Tibial nerve (tissue), 4 donors: ENCODE results near the gene THSD4. TPM values are rescaled to one million over a fixed set of nuclear protein-coding genes. Genes with fewer than 3 reads are reported as not detected.
A peak's percentile ranks its signal among the peaks of the same experiment; 100 is the strongest.

Experiments used
- DNase-seq, 2 donors: peaks; one replicate each; pipeline ENCODE4 v3.0.0-alpha.2; 2019; ENCODE audit warnings: low spot score in 2 of 2
- H3K27ac ChIP-seq, 4 donors: fragments of 200-600 bp; sonication (generic) in 3 of 4; one replicate each; pipeline ENCODE4 v1.5.1; 2017 to 2019; ENCODE audit warnings: mild to moderate bottlenecking in 1 of 4
- H3K27me3 ChIP-seq, 2 donors: fragments of 200-600 bp; sonication (generic) in 1 of 2; one replicate each; pipeline versions ENCODE4 v1.5.1 to v1.6.0; 2017 to 2019
- H3K36me3 ChIP-seq, 3 donors: fragments of 200-600 bp; sonication (generic); one replicate each; pipeline ENCODE4 v1.5.1; 2018 to 2019
- H3K4me1 ChIP-seq, 4 donors: fragments of 200-600 bp; sonication (generic) in 3 of 4; one replicate each; pipeline ENCODE4 v1.5.1; 2017 to 2019
- H3K4me3 ChIP-seq, 4 donors: fragments of 200-600 bp; sonication (generic) in 3 of 4; one replicate each; pipeline ENCODE4 v1.5.1; 2017 to 2019; ENCODE audit warnings: mild to moderate bottlenecking in 1 of 4, moderate library complexity in 1 of 4
- H3K9me3 ChIP-seq, 4 donors: fragments of 200-600 bp; sonication (generic) in 3 of 4; one replicate each; pipeline ENCODE4 v1.5.1; 2017 to 2019
- CTCF ChIP-seq, 5 experiments: fragments of 200-600 bp in 3 of 5; fragments of 450-650 bp in 2 of 5; sonication (generic) in 3 of 5; IDR thresholded peaks; one replicate each; pipeline ENCODE4 v1.5.1; 2016 to 2019; ENCODE audit warnings: antibody characterized with exemption in 5 of 5, mild to moderate bottlenecking in 3 of 5, moderate library complexity in 2 of 5
- EP300 ChIP-seq, 2 donors: sonication (generic); formaldehyde crosslinking; IDR thresholded peaks; one replicate each; pipeline ENCODE4 v1.6.1; 2017; ENCODE audit warnings: antibody characterized with exemption in 2 of 2, mild to moderate bottlenecking in 1 of 2
- POLR2A ChIP-seq, 2 donors: fragments of 450-650 bp; IDR thresholded peaks; one replicate each; pipeline ENCODE4 v1.6.1; 2017; ENCODE audit warnings: antibody characterized with exemption in 2 of 2, mild to moderate bottlenecking in 2 of 2, moderate library complexity in 2 of 2
- WGBS, 2 donors: methylation state at CpG; one replicate each; pipeline ENCODE4 v1.1.5; 2018; 5-methylcytosine and 5-hydroxymethylcytosine counted together
- total RNA-seq, 4 donors: library from RNA; depleted of rRNA; stranded (reverse); fragments of >200 nt; gene quantifications; one replicate each; pipeline ENCODE4 v1.1.0, GENCODE V29; 2016

The THSD4 gene
- total RNA-seq, 4 donors from 2014 or later = 9.6 to 25.1 (median 21.2) TPM

GRCh38 chr15:71792521-71792920 is 677.2 kb downstream of the THSD4 start:
- H3K4me1 ChIP-seq = no peaks in the 10 kb centered on the region
- no peaks in the 10 kb centered on the region for H3K27me3 ChIP-seq
- no peak for DNase-seq
- no peak overlapping the region for H3K4me3 ChIP-seq
- H3K9me3 ChIP-seq = no peaks in the 10 kb centered on the region
- WGBS, 2 donors = 32 to 47% methylated on average over 2 of the region's 2 CpGs
- no peaks in the 10 kb centered on the region for H3K36me3 ChIP-seq
- TF ChIP-seq EP300 (IDR thresholded peaks at IDR 0.05) (no peak), POLR2A (IDR thresholded peaks at IDR 0.05) (no peak), CTCF (IDR thresholded peaks at IDR 0.05) (no peak)
- no peak overlapping the region for H3K27ac ChIP-seq

GRCh38 chr15:71798641-71799040 is 683.4 kb downstream of the THSD4 start:
- Histone ChIP-seq H3K9me3 (no peaks in the 10 kb centered on the region), H3K27me3 (no peaks in the 10 kb centered on the region), H3K36me3 (no peaks in the 10 kb centered on the region), H3K4me1 (peaks cover 0 to 4% (median 0%) of the 10 kb centered on the region in 4 donors), H3K27ac (no peak overlapping the region), H3K4me3 (no peak overlapping the region)
- TF ChIP-seq POLR2A (IDR thresholded peaks at IDR 0.05) (no peak), EP300 (IDR thresholded peaks at IDR 0.05) (no peak), CTCF (IDR thresholded peaks at IDR 0.05) (no peak)
- 66 to 84% methylated on average over 6 of the region's 6 CpGs for WGBS, 2 donors
- DNase-seq = no peak

GRCh38 chr15:71800190-71800589 is 684.9 kb downstream of the THSD4 start:
- TF ChIP-seq EP300 (IDR thresholded peaks at IDR 0.05) (no peak), POLR2A (IDR thresholded peaks at IDR 0.05) (no peak), CTCF (IDR thresholded peaks at IDR 0.05) (no peak)
- Histone ChIP-seq H3K4me3 (no peak overlapping the region), H3K9me3 (no peaks in the 10 kb centered on the region), H3K36me3 (no peaks in the 10 kb centered on the region), H3K27me3 (no peaks in the 10 kb centered on the region), H3K4me1 (peaks cover 0 to 4% (median 0%) of the 10 kb centered on the region in 4 donors), H3K27ac (no peak overlapping the region)
- WGBS, 2 donors = 95% methylated on average over 3 of the region's 3 CpGs
- no peak for DNase-seq

- peak in 1 of 2 donors; percentile 79 for DNase-seq
- TF ChIP-seq POLR2A (IDR thresholded peaks at IDR 0.05) (no peak), CTCF (IDR thresholded peaks at IDR 0.05) (peak; percentile 60 to 91 (median 70)), EP300 (IDR thresholded peaks at IDR 0.05) (no peak)
- H3K27me3 ChIP-seq = no peaks in the 10 kb centered on the region
- H3K9me3 ChIP-seq = no peaks in the 10 kb centered on the region
- peaks cover 0 to 4% (median 0%) of the 10 kb centered on the region in 4 donors for H3K4me1 ChIP-seq
- no peak overlapping the region for H3K27ac ChIP-seq
- 58 to 62% methylated on average over 17 of the region's 17 CpGs for WGBS, 2 donors
- H3K36me3 ChIP-seq = no peaks in the 10 kb centered on the region
- no peak overlapping the region for H3K4me3 ChIP-seq
These were observed 685.8 kb downstream of the THSD4 start for GRCh38 chr15:71800835-71801745.

- no peak for DNase-seq
- peaks cover 0 to 4% (median 0%) of the 10 kb centered on the region in 4 donors for H3K4me1 ChIP-seq
- no peaks in the 10 kb centered on the region for H3K9me3 ChIP-seq
- TF ChIP-seq POLR2A (IDR thresholded peaks at IDR 0.05) = no peak
- TF ChIP-seq EP300 (IDR thresholded peaks at IDR 0.05) = no peak
- no peak for TF ChIP-seq CTCF (IDR thresholded peaks at IDR 0.05)
- no peak overlapping the region for H3K27ac ChIP-seq
- H3K27me3 ChIP-seq = no peaks in the 10 kb centered on the region
- no peaks in the 10 kb centered on the region for H3K36me3 ChIP-seq
- H3K4me3 ChIP-seq = no peak overlapping the region
- WGBS, 2 donors = 94 to 96% methylated on average over 24 of the region's 24 CpGs
These were observed 686.8 kb downstream of the THSD4 start for GRCh38 chr15:71801935-71802655.
